HEK293 (cell line): ENCODE measurements around the gene CECR2.

Experiments used
- CTCF ChIA-PET: fragments of 350-600 bp; formaldehyde crosslinking; extraction: SDS; loops from one replicate; lab custom pipeline; 2021; ENCODE audit warnings: antibody characterized with exemption; lab: Yijun Ruan, JAX
- POLR2A ChIA-PET: fragments of 300-600 bp; formaldehyde crosslinking; extraction: SDS; loops from one replicate; lab custom pipeline; 2020; ENCODE audit warnings: antibody characterized with exemption, inconsistent platforms; lab: Yijun Ruan, JAX
- H3K27ac ChIP-seq: fragments of 200-500 bp; sonication (Bioruptor generic); 2 replicates; pipeline ENCODE4 v1.5.1; 2014; ENCODE audit warnings: low read depth, low read length, control low read depth, inconsistent platforms; ENCODE audit errors: extremely low read depth
- H3K36me3 ChIP-seq, 2 experiments: fragments of 200-500 bp in 1 of 2; sonication (Bioruptor generic) in 1 of 2; 1 replicate in 1 of 2; 2 replicates in 1 of 2; pipeline ENCODE4 v1.5.1; 2014 to 2017; ENCODE audit warnings: inconsistent platforms in 2 of 2, low read length in 2 of 2; ENCODE audit not compliant: control insufficient read depth in 2 of 2, insufficient read depth in 1 of 2
- H3K4me1 ChIP-seq: fragments of 200-500 bp; sonication (Bioruptor generic); 2 replicates; pipeline ENCODE4 v1.5.1; 2014; ENCODE audit warnings: mild to moderate bottlenecking, low read length, inconsistent platforms; ENCODE audit not compliant: control insufficient read depth, insufficient read depth
- H3K4me3 ChIP-seq: 2 replicates; pipeline ENCODE4 v1.5.1; 2011; ENCODE audit warnings: low read depth, mild to moderate bottlenecking, control low read depth, low read length, moderate library complexity
- H3K9me3 ChIP-seq: fragments of 200-500 bp; sonication (Bioruptor generic); 2 replicates; pipeline ENCODE4 v1.5.1; 2014; ENCODE audit warnings: low read depth, low read length, inconsistent platforms; ENCODE audit not compliant: control insufficient read depth, insufficient read depth
- KLF10 ChIP-seq: fragments of 450-650 bp; IDR thresholded peaks from 2 replicates; pipeline ENCODE4 v1.5.1; 2018; ENCODE audit warnings: missing biosample characterization, mild to moderate bottlenecking, missing genetic modification characterization
- KLF7 ChIP-seq: fragments of 450-650 bp; formaldehyde crosslinking; IDR thresholded peaks from 2 replicates; pipeline ENCODE4 v1.5.1; 2016; ENCODE audit warnings: missing biosample characterization, missing genetic modification characterization, borderline replicate concordance
- PRDM2 ChIP-seq: fragments of 450-650 bp; formaldehyde crosslinking; IDR thresholded peaks from 2 replicates; pipeline ENCODE4 v1.5.1; 2016; ENCODE audit warnings: missing biosample characterization, missing genetic modification characterization, borderline replicate concordance
- ZBTB17 ChIP-seq: fragments of 450-650 bp; formaldehyde crosslinking; IDR thresholded peaks from 2 replicates; pipeline ENCODE4 v1.5.1; 2016; ENCODE audit warnings: missing biosample characterization, missing genetic modification characterization
- ZFP37 ChIP-seq: fragments of 450-650 bp; formaldehyde crosslinking; IDR thresholded peaks from 2 replicates; pipeline ENCODE4 v1.5.1; 2016; ENCODE audit warnings: missing biosample characterization, missing genetic modification characterization
- ZNF24 ChIP-seq: fragments of 450-650 bp; formaldehyde crosslinking; IDR thresholded peaks from 2 replicates; pipeline ENCODE4 v1.5.1; 2016; ENCODE audit warnings: missing biosample characterization, missing genetic modification characterization
- ZNF488 ChIP-seq: fragments of 450-650 bp; formaldehyde crosslinking; IDR thresholded peaks from 2 replicates; pipeline ENCODE4 v1.5.1; 2016; ENCODE audit warnings: missing biosample characterization, missing genetic modification characterization
- ZNF518A ChIP-seq: fragments of 450-650 bp; formaldehyde crosslinking; conservative IDR thresholded peaks from 2 replicates; pipeline ENCODE4 v1.5.1; 2016; ENCODE audit warnings: low read depth, missing biosample characterization, missing genetic modification characterization
- ZNF560 ChIP-seq: fragments of 450-650 bp; formaldehyde crosslinking; IDR thresholded peaks from 2 replicates; pipeline ENCODE4 v1.5.1; 2017; ENCODE audit warnings: missing biosample characterization, missing genetic modification characterization, borderline replicate concordance
- ZNF596 ChIP-seq: fragments of 450-650 bp; IDR thresholded peaks from 2 replicates; pipeline ENCODE4 v1.5.0; 2018; ENCODE audit warnings: missing biosample characterization, mild to moderate bottlenecking, missing genetic modification characterization, moderate library complexity
- ZNF600 ChIP-seq: fragments of 450-650 bp; formaldehyde crosslinking; IDR thresholded peaks from 2 replicates; pipeline ENCODE4 v1.5.1; 2016; ENCODE audit warnings: missing biosample characterization, missing genetic modification characterization
- ZNF629 ChIP-seq: fragments of 450-650 bp; formaldehyde crosslinking; IDR thresholded peaks from 2 replicates; pipeline ENCODE4 v1.5.1; 2017; ENCODE audit warnings: missing biosample characterization, missing genetic modification characterization
- ZNF660 ChIP-seq: fragments of 450-650 bp; IDR thresholded peaks from 2 replicates; pipeline ENCODE4 v1.5.1; 2018; ENCODE audit warnings: missing biosample characterization, mild to moderate bottlenecking, missing genetic modification characterization
- TF ChIP-seq, protein P1 (sequence below): fragments of 450-650 bp; formaldehyde crosslinking; IDR thresholded peaks from 2 replicates; pipeline ENCODE4 v1.5.1; 2016; ENCODE audit warnings: missing biosample characterization, missing genetic modification characterization, borderline replicate concordance
- TF ChIP-seq, protein P2 (sequence below): fragments of 450-650 bp; formaldehyde crosslinking; IDR thresholded peaks from 2 replicates; pipeline ENCODE4; 2016; ENCODE audit warnings: missing biosample characterization, missing genetic modification characterization
- TF ChIP-seq, protein P3 (sequence below): fragments of 450-650 bp; formaldehyde crosslinking; IDR thresholded peaks from 2 replicates; pipeline ENCODE4 v1.5.1; 2016; ENCODE audit warnings: missing biosample characterization, missing genetic modification characterization

Gene CECR2

GRCh38 chr22:17588606-17589005 is 219.3 kb downstream of the CECR2 start:
- H3K4me3 ChIP-seq: no peak overlapping the region
- CTCF ChIA-PET: interaction anchor here (0.6 kb wide), 4 partner anchors 158 to 567 kb away, joined by 3 to 4 read pairs (median 3); no protein-coding TSS in a partner anchor
- peaks cover 11 to 41% of the 10 kb centered on the region in 2 experiments; a peak in 2 of 3 replicates for H3K36me3 ChIP-seq
- no peaks in the 10 kb centered on the region for H3K4me1 ChIP-seq
- TF ChIP-seq ZNF600 (no peak), KLF10 (no peak), ZBTB17 (tag by site-specific recombination) (no peak), ZNF560 (tag by site-specific recombination) (no peak), ZNF596 (no peak), PRDM2 (no peak), ZFP37 (tag by site-specific recombination) (no peak), ZNF629 (no peak), ZNF24 (tag by site-specific recombination) (no peak), KLF7 (no peak), ZNF488 (tag by site-specific recombination) (no peak), ZNF660 (tag by site-specific recombination) (no peak), ZNF518A (no peak)
- TF ChIP-seq, protein P1, sequence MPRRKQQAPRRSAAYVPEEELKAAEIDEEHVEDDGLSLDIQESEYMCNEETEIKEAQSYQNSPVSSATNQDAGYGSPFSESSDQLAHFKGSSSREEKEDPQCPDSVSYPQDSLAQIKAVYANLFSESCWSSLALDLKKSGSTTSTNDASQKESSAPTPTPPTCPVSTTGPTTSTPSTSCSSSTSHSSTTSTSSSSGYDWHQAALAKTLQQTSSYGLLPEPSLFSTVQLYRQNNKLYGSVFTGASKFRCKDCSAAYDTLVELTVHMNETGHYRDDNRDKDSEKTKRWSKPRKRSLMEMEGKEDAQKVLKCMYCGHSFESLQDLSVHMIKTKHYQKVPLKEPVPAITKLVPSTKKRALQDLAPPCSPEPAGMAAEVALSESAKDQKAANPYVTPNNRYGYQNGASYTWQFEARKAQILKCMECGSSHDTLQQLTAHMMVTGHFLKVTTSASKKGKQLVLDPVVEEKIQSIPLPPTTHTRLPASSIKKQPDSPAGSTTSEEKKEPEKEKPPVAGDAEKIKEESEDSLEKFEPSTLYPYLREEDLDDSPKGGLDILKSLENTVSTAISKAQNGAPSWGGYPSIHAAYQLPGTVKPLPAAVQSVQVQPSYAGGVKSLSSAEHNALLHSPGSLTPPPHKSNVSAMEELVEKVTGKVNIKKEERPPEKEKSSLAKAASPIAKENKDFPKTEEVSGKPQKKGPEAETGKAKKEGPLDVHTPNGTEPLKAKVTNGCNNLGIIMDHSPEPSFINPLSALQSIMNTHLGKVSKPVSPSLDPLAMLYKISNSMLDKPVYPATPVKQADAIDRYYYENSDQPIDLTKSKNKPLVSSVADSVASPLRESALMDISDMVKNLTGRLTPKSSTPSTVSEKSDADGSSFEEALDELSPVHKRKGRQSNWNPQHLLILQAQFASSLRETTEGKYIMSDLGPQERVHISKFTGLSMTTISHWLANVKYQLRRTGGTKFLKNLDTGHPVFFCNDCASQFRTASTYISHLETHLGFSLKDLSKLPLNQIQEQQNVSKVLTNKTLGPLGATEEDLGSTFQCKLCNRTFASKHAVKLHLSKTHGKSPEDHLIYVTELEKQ: no peak
- TF ChIP-seq, protein P2, sequence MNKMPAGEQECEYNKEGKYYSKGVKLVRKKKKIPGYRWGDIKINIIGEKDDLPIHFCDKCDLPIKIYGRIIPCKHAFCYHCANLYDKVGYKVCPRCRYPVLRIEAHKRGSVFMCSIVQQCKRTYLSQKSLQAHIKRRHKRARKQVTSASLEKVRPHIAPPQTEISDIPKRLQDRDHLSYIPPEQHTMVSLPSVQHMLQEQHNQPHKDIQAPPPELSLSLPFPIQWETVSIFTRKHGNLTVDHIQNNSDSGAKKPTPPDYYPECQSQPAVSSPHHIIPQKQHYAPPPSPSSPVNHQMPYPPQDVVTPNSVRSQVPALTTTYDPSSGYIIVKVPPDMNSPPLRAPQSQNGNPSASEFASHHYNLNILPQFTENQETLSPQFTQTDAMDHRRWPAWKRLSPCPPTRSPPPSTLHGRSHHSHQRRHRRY: no peak
- TF ChIP-seq, protein P3, sequence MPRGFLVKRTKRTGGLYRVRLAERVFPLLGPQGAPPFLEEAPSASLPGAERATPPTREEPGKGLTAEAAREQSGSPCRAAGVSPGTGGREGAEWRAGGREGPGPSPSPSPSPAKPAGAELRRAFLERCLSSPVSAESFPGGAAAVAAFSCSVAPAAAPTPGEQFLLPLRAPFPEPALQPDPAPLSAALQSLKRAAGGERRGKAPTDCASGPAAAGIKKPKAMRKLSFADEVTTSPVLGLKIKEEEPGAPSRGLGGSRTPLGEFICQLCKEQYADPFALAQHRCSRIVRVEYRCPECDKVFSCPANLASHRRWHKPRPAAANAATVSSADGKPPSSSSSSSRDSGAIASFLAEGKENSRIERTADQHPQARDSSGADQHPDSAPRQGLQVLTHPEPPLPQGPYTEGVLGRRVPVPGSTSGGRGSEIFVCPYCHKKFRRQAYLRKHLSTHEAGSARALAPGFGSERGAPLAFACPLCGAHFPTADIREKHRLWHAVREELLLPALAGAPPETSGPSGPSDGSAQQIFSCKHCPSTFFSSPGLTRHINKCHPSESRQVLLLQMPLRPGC (tag by site-specific recombination): no peak
- POLR2A ChIA-PET: no interaction called here
- no peaks in the 10 kb centered on the region for H3K9me3 ChIP-seq
- H3K27ac ChIP-seq: no peak overlapping the region
